ENCODE results near the gene TARS3.

TARS3 gene

GRCh38 chr15:101641129-101641764 lies 83.0 kb downstream of the TARS3 start:
- Histone ChIP-seq H3K9me3 (ENCODE audit: insufficient read depth, low read length) (no peaks in the 10 kb centered on the region), H3K4me3 (ENCODE audit: low read length) (no peak overlapping the region), H3K27me3 (ENCODE audit: low read depth, low read length) (no peaks in the 10 kb centered on the region), H3K4me2 (ENCODE audit: low read length) (peak overlapping the region; percentile 34; the same call in 1 of the 2 replicates), H3K27ac (ENCODE audit: low read length) (no peak overlapping the region), H2AFZ (ENCODE audit: low read depth, low read length) (no peak overlapping the region), H3K4me1 (ENCODE audit: low read length) (peaks cover 8% of the 10 kb centered on the region), H3K9ac (ENCODE audit: low read length) (no peak overlapping the region), H4K20me1 (ENCODE audit: insufficient read depth, low read length) (peaks cover 13% of the 10 kb centered on the region), H3K36me3 (replicated peaks; ENCODE audit: low read depth, low read length) (peaks cover 59% of the 10 kb centered on the region), H3K79me2 (ENCODE audit: low read length) (peaks cover 3% of the 10 kb centered on the region; the same call in 1 of the 2 replicates)
- TF ChIP-seq, protein P1, sequence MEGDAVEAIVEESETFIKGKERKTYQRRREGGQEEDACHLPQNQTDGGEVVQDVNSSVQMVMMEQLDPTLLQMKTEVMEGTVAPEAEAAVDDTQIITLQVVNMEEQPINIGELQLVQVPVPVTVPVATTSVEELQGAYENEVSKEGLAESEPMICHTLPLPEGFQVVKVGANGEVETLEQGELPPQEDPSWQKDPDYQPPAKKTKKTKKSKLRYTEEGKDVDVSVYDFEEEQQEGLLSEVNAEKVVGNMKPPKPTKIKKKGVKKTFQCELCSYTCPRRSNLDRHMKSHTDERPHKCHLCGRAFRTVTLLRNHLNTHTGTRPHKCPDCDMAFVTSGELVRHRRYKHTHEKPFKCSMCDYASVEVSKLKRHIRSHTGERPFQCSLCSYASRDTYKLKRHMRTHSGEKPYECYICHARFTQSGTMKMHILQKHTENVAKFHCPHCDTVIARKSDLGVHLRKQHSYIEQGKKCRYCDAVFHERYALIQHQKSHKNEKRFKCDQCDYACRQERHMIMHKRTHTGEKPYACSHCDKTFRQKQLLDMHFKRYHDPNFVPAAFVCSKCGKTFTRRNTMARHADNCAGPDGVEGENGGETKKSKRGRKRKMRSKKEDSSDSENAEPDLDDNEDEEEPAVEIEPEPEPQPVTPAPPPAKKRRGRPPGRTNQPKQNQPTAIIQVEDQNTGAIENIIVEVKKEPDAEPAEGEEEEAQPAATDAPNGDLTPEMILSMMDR (IDR thresholded peaks at IDR 0.05; ENCODE audit: low read depth, low read length): peak; percentile 99
- TF ChIP-seq EZH2phosphoT487 (IDR thresholded peaks at IDR 0.05; ENCODE audit: low read depth): no peak

- H3K4me1 ChIP-seq (ENCODE audit: low read length): peaks cover 8% of the 10 kb centered on the region
- TF ChIP-seq, protein P1 (IDR thresholded peaks at IDR 0.05; ENCODE audit: low read depth, low read length): no peak
- TF ChIP-seq EZH2phosphoT487 (IDR thresholded peaks at IDR 0.05; ENCODE audit: low read depth): no peak
- H3K4me3 ChIP-seq (ENCODE audit: low read length): no peak overlapping the region
- H3K27me3 ChIP-seq (ENCODE audit: low read depth, low read length): no peaks in the 10 kb centered on the region
- H3K4me2 ChIP-seq (ENCODE audit: low read length): no peak overlapping the region
- H3K36me3 ChIP-seq (replicated peaks; ENCODE audit: low read depth, low read length): peaks cover 44% of the 10 kb centered on the region
- H3K9ac ChIP-seq (ENCODE audit: low read length): no peak overlapping the region
- peaks cover 3% of the 10 kb centered on the region; the same call in 1 of the 2 replicates for H3K79me2 ChIP-seq (ENCODE audit: low read length)
- peaks cover 13% of the 10 kb centered on the region for H4K20me1 ChIP-seq (ENCODE audit: insufficient read depth, low read length)
- H2AFZ ChIP-seq (ENCODE audit: low read depth, low read length): no peak overlapping the region
- H3K27ac ChIP-seq (ENCODE audit: low read length): no peak overlapping the region
- H3K9me3 ChIP-seq (ENCODE audit: insufficient read depth, low read length): no peaks in the 10 kb centered on the region
Observed at GRCh38 chr15:101639667-101640066, 84.6 kb downstream of the TARS3 start.

- Histone ChIP-seq H3K4me2 (ENCODE audit: low read length) (no peak overlapping the region), H3K27me3 (ENCODE audit: low read depth, low read length) (no peaks in the 10 kb centered on the region), H3K79me2 (ENCODE audit: low read length) (peaks cover 3% of the 10 kb centered on the region; the same call in 1 of the 2 replicates), H4K20me1 (ENCODE audit: insufficient read depth, low read length) (peaks cover 13% of the 10 kb centered on the region), H3K9me3 (ENCODE audit: insufficient read depth, low read length) (no peaks in the 10 kb centered on the region), H2AFZ (ENCODE audit: low read depth, low read length) (no peak overlapping the region), H3K9ac (ENCODE audit: low read length) (no peak overlapping the region), H3K4me3 (ENCODE audit: low read length) (no peak overlapping the region), H3K27ac (ENCODE audit: low read length) (no peak overlapping the region), H3K4me1 (ENCODE audit: low read length) (peaks cover 8% of the 10 kb centered on the region), H3K36me3 (replicated peaks; ENCODE audit: low read depth, low read length) (peaks cover 36% of the 10 kb centered on the region)
- TF ChIP-seq, protein P1 (IDR thresholded peaks at IDR 0.05; ENCODE audit: low read depth, low read length): no peak
- TF ChIP-seq EZH2phosphoT487 (IDR thresholded peaks at IDR 0.05; ENCODE audit: low read depth): no peak
Observed at GRCh38 chr15:101637919-101638318, 86.4 kb downstream of the TARS3 start.

DNA sequence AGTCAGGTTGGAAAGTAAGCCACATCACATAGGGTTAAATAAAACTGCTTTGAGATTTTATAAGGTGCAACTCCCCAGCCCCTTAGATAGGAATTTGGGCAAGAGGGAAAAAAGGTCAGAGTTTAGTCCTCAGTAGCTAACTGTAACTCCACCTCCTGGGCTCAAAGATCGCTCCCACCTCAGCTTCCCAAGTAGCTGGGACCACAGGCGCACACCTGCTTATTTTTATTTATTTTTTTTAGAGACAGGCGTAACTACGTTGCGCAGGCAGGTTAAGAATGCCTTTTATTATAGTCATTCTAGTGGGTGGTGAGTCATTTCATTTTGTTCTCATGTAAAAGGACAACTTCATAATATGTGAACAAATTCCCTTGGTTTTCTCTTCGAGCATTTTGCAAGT lies 86.8 kb downstream of the TARS3 start:
- Histone ChIP-seq H3K27me3 (ENCODE audit: low read depth, low read length) (no peaks in the 10 kb centered on the region), H3K4me3 (ENCODE audit: low read length) (no peak overlapping the region), H3K36me3 (replicated peaks; ENCODE audit: low read depth, low read length) (peaks cover 32% of the 10 kb centered on the region), H3K79me2 (ENCODE audit: low read length) (peaks cover 3% of the 10 kb centered on the region; the same call in 1 of the 2 replicates), H2AFZ (ENCODE audit: low read depth, low read length) (no peak overlapping the region), H3K27ac (ENCODE audit: low read length) (no peak overlapping the region), H3K9ac (ENCODE audit: low read length) (no peak overlapping the region), H3K4me1 (ENCODE audit: low read length) (peaks cover 8% of the 10 kb centered on the region), H3K9me3 (ENCODE audit: insufficient read depth, low read length) (no peaks in the 10 kb centered on the region), H3K4me2 (ENCODE audit: low read length) (no peak overlapping the region), H4K20me1 (ENCODE audit: insufficient read depth, low read length) (peaks cover 13% of the 10 kb centered on the region)
- TF ChIP-seq, protein P1 (IDR thresholded peaks at IDR 0.05; ENCODE audit: low read depth, low read length): no peak
- no peak for TF ChIP-seq EZH2phosphoT487 (IDR thresholded peaks at IDR 0.05; ENCODE audit: low read depth)

Data from OCI-LY3 (cell line).